Colonic mucosa (tissue), 4 donors: Measurements from ENCODE around the gene LRPPRC. TPM values are rescaled to one million over a fixed set of nuclear protein-coding genes. Genes with fewer than 3 reads are reported as not detected.
"Not testable (repeated sequence)": the region's sequence is repeated elsewhere in the genome, so short reads cannot be mapped to it uniquely, and the experiment has no call there.

Experiments used
- DNase-seq: peaks from one replicate; pipeline ENCODE4 v3.0.0-alpha.2; 2020
- H3K27ac ChIP-seq: fragments of 200-600 bp; one replicate; pipeline ENCODE4 v1.8.0; 2021
- H3K27me3 ChIP-seq: fragments of 200-600 bp; one replicate; pipeline ENCODE4 v1.8.0; 2021
- H3K36me3 ChIP-seq: fragments of 200-600 bp; one replicate; pipeline ENCODE4 v1.8.0; 2021
- H3K4me1 ChIP-seq: fragments of 200-600 bp; one replicate; pipeline ENCODE4 v1.8.0; 2021; ENCODE audit warnings: mild to moderate bottlenecking
- H3K4me3 ChIP-seq: fragments of 200-600 bp; one replicate; pipeline ENCODE4 v1.8.0; 2021
- H3K9ac ChIP-seq, 2 donors: one replicate each; pipeline ENCODE4 v1.7.0; 2013; ENCODE audit warnings: control low read depth in 2 of 2, low read depth in 2 of 2, low read length in 2 of 2
- H3K9me3 ChIP-seq: fragments of 200-600 bp; one replicate; pipeline ENCODE4 v1.8.0; 2021
- intact Hi-C: fragments of 100-400 bp; cut with DNase I; formaldehyde crosslinking; loops from one replicate; pipeline ENCODE4 v1.14.1; 2022
- total RNA-seq, 2 donors: library from RNA; stranded (reverse); fragmentation: NEBNext Ultra II Directional in 1 of 2; extraction: Animal tissue kit (Norgen Biotek cat#: 25700) in 1 of 2; gene quantifications; one replicate each; pipeline ENCODE4 v1.2.1, GENCODE V29; 2021
- TF ChIP-seq, protein P1 (sequence below): fragments of 200-600 bp; IDR thresholded peaks from one replicate; pipeline ENCODE4 v1.8.0; 2022; ENCODE audit warnings: antibody characterized with exemption, mild to moderate bottlenecking
- donor health status: healthy.
- donor health status: DM: no; HTN: no; CAD: no.
- donor health status: DM: no; HTN: no; CAD: no.

Gene LRPPRC
- total RNA-seq, 2 donors from 2014 or later = 106 to 131 TPM

DNA sequence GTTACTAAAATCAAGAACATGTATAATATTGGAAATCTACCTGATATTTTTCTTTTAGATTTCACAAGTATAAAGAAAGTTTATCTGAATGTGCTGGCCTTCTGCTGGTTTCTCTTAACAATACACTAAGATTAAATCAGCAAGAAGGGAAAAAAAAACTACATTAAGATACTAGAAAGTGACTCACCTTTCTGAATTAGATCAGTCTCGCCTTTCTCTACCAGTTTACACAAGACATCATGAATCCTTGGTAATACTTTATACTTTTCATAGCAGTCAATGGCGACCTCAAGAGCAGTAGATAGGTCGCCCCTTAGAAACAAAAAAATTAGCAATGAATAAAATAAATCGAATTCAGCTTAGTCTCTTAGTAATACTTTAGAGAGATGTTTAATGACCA is 61.2 kb downstream of the LRPPRC start:
- Histone ChIP-seq H3K4me1 (no peaks in the 10 kb centered on the region), H3K9me3 (no peaks in the 10 kb centered on the region), H3K36me3 (no peaks in the 10 kb centered on the region), H3K27ac (no peak overlapping the region), H3K9ac (no peak overlapping the region), H3K4me3 (no peak overlapping the region), H3K27me3 (no peaks in the 10 kb centered on the region)
- intact Hi-C loops = no loop called here
- no peak for DNase-seq
- TF ChIP-seq, protein P1, sequence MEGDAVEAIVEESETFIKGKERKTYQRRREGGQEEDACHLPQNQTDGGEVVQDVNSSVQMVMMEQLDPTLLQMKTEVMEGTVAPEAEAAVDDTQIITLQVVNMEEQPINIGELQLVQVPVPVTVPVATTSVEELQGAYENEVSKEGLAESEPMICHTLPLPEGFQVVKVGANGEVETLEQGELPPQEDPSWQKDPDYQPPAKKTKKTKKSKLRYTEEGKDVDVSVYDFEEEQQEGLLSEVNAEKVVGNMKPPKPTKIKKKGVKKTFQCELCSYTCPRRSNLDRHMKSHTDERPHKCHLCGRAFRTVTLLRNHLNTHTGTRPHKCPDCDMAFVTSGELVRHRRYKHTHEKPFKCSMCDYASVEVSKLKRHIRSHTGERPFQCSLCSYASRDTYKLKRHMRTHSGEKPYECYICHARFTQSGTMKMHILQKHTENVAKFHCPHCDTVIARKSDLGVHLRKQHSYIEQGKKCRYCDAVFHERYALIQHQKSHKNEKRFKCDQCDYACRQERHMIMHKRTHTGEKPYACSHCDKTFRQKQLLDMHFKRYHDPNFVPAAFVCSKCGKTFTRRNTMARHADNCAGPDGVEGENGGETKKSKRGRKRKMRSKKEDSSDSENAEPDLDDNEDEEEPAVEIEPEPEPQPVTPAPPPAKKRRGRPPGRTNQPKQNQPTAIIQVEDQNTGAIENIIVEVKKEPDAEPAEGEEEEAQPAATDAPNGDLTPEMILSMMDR = no peak

- Histone ChIP-seq H3K9me3 (no peaks in the 10 kb centered on the region), H3K36me3 (no peaks in the 10 kb centered on the region)
- intact Hi-C loops = no loop called here
Observed at GRCh38 chr2:43931293-43931692, 64.5 kb downstream of the LRPPRC start.

DNA sequence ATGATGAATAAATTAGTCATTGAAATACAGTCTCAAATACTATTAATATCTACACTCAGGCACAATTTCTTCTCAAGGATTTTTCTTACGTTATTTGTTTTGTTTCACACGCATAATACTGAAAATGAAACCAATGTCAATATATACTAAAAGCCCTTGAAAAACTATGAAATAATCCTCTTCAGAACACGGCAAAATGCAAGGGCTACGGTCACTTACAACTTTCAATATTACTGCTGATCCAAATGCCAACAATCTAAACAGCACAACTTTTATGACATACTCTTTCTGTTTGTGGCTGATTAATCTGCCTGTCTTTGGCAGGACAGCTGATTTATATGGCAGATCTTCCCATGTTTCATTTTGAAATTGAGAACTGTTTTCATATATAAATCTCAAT is 68.3 kb downstream of the LRPPRC start:
- H3K27ac ChIP-seq = no peak overlapping the region
- no peaks in the 10 kb centered on the region for H3K9me3 ChIP-seq
- TF ChIP-seq, protein P1 = no peak
- no peak for DNase-seq
- H3K36me3 ChIP-seq = no peaks in the 10 kb centered on the region
- no peaks in the 10 kb centered on the region for H3K27me3 ChIP-seq
- intact Hi-C loops = loop anchor here (10.0 kb wide), 1 partner anchor 47 kb away; no protein-coding TSS in a partner anchor
- no peak overlapping the region for H3K4me3 ChIP-seq
- no peaks in the 10 kb centered on the region for H3K4me1 ChIP-seq
- H3K9ac ChIP-seq = no peak overlapping the region

More at GRCh38 chr2:43931293-43931692, 64.5 kb downstream of the LRPPRC start:
- H3K27me3 ChIP-seq = no peaks in the 10 kb centered on the region
- H3K27ac ChIP-seq = no peak overlapping the region
- no peak overlapping the region for H3K4me3 ChIP-seq
- DNase-seq = no peak
- no peak overlapping the region for H3K9ac ChIP-seq
- no peaks in the 10 kb centered on the region for H3K4me1 ChIP-seq
- TF ChIP-seq, protein P1 = no peak

GRCh38 chr2:43925431-43925830 is 70.4 kb downstream of the LRPPRC start:
- Histone ChIP-seq H3K4me3 (no peak overlapping the region), H3K9me3 (no peaks in the 10 kb centered on the region), H3K27ac (no peak overlapping the region), H3K9ac (no peak overlapping the region), H3K27me3 (no peaks in the 10 kb centered on the region), H3K36me3 (no peaks in the 10 kb centered on the region), H3K4me1 (no peaks in the 10 kb centered on the region)
- TF ChIP-seq, protein P1 = no peak
- intact Hi-C loops = loop anchor here (10.0 kb wide), 1 partner anchor 49 kb away; no protein-coding TSS in a partner anchor
- no peak for DNase-seq

GRCh38 chr2:43924463-43924862 is 71.3 kb downstream of the LRPPRC start:
- H3K27me3 ChIP-seq = no peaks in the 10 kb centered on the region
- no peaks in the 10 kb centered on the region for H3K9me3 ChIP-seq
- no peaks in the 10 kb centered on the region for H3K36me3 ChIP-seq
- no peak overlapping the region for H3K27ac ChIP-seq
- H3K4me1 ChIP-seq = no peaks in the 10 kb centered on the region
- no peak for DNase-seq
- H3K9ac ChIP-seq = no peak overlapping the region
- no peak overlapping the region for H3K4me3 ChIP-seq
- intact Hi-C loops = loop anchor here (10.0 kb wide), 1 partner anchor 50 kb away; no protein-coding TSS in a partner anchor
- TF ChIP-seq, protein P1 = no peak

DNA sequence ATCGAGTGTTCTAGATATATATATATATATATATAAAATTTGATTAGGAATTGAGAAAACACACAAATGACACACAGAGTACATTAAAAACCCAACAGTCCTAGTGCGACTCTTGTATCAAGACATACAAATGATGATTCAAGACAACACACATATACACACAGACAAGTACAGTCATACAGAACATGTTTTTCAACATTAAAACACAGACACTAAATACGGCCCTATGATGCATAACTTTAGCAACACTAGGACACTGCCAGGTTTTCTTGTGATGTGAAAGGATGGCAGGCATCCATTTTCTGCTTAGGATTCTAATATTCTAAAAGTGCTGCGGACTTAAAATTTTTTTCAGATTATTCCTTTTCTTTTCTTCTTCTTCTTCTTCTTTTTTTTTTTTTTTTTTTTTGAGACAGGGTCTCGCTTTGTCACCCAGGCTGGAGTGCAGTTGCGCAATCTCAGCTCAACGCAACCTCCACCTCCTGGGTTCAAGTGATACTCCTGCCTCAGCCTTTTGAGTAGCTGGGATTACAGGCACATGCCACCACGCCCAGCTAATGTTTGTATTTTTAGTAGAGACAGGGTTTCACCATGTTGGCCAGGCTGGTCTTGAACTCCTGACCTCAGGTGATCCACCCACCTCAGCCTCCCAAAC is 84.5 kb downstream of the LRPPRC start:
- H3K9ac ChIP-seq, H3K36me3 ChIP-seq, H3K4me1 ChIP-seq, H3K9me3 ChIP-seq, DNase-seq, H3K4me3 ChIP-seq, intact Hi-C loops, H3K27ac ChIP-seq, H3K27me3 ChIP-seq: not testable (repeated sequence)
